Calu3 (cell line): ENCODE results near the gene ZNF697. TPM values are rescaled to one million over a fixed set of nuclear protein-coding genes. Genes with fewer than 3 reads are reported as not detected.

Experiments
- BruUV-seq: library from RNA; stranded (reverse); fragments of 400-500 nt; replicated peaks from 2 replicates; lab custom pipeline; 2021; lab: Mats Ljungman, UMichigan
- CTCF ChIA-PET: fragments of 300-600 bp; sonication (Branson Sonifier 250); formaldehyde crosslinking; loops from one replicate; lab custom pipeline; 2022; ENCODE audit warnings: antibody characterized with exemption; lab: Charles Lee
- DNase-seq: peaks from one replicate; pipeline ENCODE4 v3.0.0; 2022
- H3K27ac Mint-ChIP-seq: one replicate; pipeline ENCODE4 v1.8.0; 2022; ENCODE audit warnings: mixed read lengths; ENCODE audit not compliant: unreplicated experiment
- H3K27me3 Mint-ChIP-seq: one replicate; pipeline ENCODE4 v1.8.0; 2022; ENCODE audit warnings: mixed read lengths; ENCODE audit not compliant: unreplicated experiment
- H3K36me3 Mint-ChIP-seq: one replicate; pipeline ENCODE4 v1.8.0; 2022; ENCODE audit warnings: mild to moderate bottlenecking, moderate library complexity, mixed read lengths; ENCODE audit not compliant: insufficient read depth, unreplicated experiment
- H3K4me1 Mint-ChIP-seq: one replicate; pipeline ENCODE4 v1.8.0; 2022; ENCODE audit warnings: mild to moderate bottlenecking, low read depth, mixed read lengths; ENCODE audit not compliant: unreplicated experiment
- H3K4me3 Mint-ChIP-seq: one replicate; pipeline ENCODE4 v1.8.0; 2022; ENCODE audit warnings: mild to moderate bottlenecking, low read depth, moderate library complexity, mixed read lengths; ENCODE audit not compliant: unreplicated experiment
- H3K9me3 Mint-ChIP-seq: one replicate; pipeline ENCODE4 v1.8.0; 2022; ENCODE audit warnings: low read depth, mixed read lengths; ENCODE audit not compliant: unreplicated experiment
- intact Hi-C: fragments of 100-400 bp; cut with micrococcal nuclease; formaldehyde crosslinking; loops from one replicate; pipeline ENCODE4 v1.10.0; 2022; ENCODE audit not compliant: unreplicated experiment
- total RNA-seq: library from RNA; stranded (reverse); gene quantifications from 2 replicates; pipeline ENCODE4 v1.2.3, GENCODE V29; 2022
- TF ChIP-seq, protein P1 (sequence below): fragments of 200-600 bp; IDR thresholded peaks from one replicate; pipeline ENCODE4 v1.8.0; 2022; ENCODE audit warnings: antibody characterized with exemption; ENCODE audit not compliant: unreplicated experiment

The ZNF697 gene
- total RNA-seq, 1 experiment from 2014 or later: 4.8 TPM

- no peak overlapping the region for H3K4me3 Mint-ChIP-seq
- BruUV-seq: no TSS peak
- no peak for DNase-seq
- no peaks in the 10 kb centered on the region for H3K9me3 Mint-ChIP-seq
- H3K4me1 Mint-ChIP-seq: peaks cover 17% of the 10 kb centered on the region
- intact Hi-C loops: loop anchor here (5.0 to 10.0 kb wide), 2 partner anchors 54 to 226 kb away; no protein-coding TSS in a partner anchor
- H3K27me3 Mint-ChIP-seq: no peaks in the 10 kb centered on the region
- TF ChIP-seq, protein P1, sequence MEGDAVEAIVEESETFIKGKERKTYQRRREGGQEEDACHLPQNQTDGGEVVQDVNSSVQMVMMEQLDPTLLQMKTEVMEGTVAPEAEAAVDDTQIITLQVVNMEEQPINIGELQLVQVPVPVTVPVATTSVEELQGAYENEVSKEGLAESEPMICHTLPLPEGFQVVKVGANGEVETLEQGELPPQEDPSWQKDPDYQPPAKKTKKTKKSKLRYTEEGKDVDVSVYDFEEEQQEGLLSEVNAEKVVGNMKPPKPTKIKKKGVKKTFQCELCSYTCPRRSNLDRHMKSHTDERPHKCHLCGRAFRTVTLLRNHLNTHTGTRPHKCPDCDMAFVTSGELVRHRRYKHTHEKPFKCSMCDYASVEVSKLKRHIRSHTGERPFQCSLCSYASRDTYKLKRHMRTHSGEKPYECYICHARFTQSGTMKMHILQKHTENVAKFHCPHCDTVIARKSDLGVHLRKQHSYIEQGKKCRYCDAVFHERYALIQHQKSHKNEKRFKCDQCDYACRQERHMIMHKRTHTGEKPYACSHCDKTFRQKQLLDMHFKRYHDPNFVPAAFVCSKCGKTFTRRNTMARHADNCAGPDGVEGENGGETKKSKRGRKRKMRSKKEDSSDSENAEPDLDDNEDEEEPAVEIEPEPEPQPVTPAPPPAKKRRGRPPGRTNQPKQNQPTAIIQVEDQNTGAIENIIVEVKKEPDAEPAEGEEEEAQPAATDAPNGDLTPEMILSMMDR: no peak
- H3K36me3 Mint-ChIP-seq: no peaks in the 10 kb centered on the region
- H3K27ac Mint-ChIP-seq: no peak overlapping the region
- CTCF ChIA-PET: no interaction called here
Measured at GRCh38 chr1:119600976-119601375, 47.1 kb downstream of the ZNF697 start.

- Mint-ChIP-seq H3K4me1 (peaks cover 21% of the 10 kb centered on the region), H3K9me3 (no peaks in the 10 kb centered on the region), H3K27ac (no peak overlapping the region), H3K27me3 (no peaks in the 10 kb centered on the region), H3K36me3 (no peaks in the 10 kb centered on the region), H3K4me3 (no peak overlapping the region)
- BruUV-seq: no TSS peak
- TF ChIP-seq, protein P1: no peak
- intact Hi-C loops: loop anchor here (5.0 to 10.0 kb wide), 2 partner anchors 53 to 226 kb away; no protein-coding TSS in a partner anchor
- CTCF ChIA-PET: no interaction called here
- no peak for DNase-seq
Measured at GRCh38 chr1:119600561-119600960, 47.5 kb downstream of the ZNF697 start.

GRCh38 chr1:119595606-119596005 is 52.5 kb downstream of the ZNF697 start:
- CTCF ChIA-PET: no interaction called here
- DNase-seq: no peak
- no peak overlapping the region for H3K4me3 Mint-ChIP-seq
- H3K4me1 Mint-ChIP-seq: peaks cover 26% of the 10 kb centered on the region
- no peak overlapping the region for H3K27ac Mint-ChIP-seq
- no peaks in the 10 kb centered on the region for H3K27me3 Mint-ChIP-seq
- intact Hi-C loops: no loop called here
- H3K9me3 Mint-ChIP-seq: no peaks in the 10 kb centered on the region
- no peaks in the 10 kb centered on the region for H3K36me3 Mint-ChIP-seq
- no TSS peak for BruUV-seq
- TF ChIP-seq, protein P1: no peak

- Mint-ChIP-seq H3K4me3 (no peak overlapping the region), H3K27me3 (no peaks in the 10 kb centered on the region), H3K27ac (no peak overlapping the region), H3K9me3 (no peaks in the 10 kb centered on the region), H3K36me3 (no peaks in the 10 kb centered on the region), H3K4me1 (peaks cover 26% of the 10 kb centered on the region)
- TF ChIP-seq, protein P1: no peak
- CTCF ChIA-PET: no interaction called here
- no peak for DNase-seq
- intact Hi-C loops: no loop called here
- no TSS peak for BruUV-seq
Measured at GRCh38 chr1:119595168-119595567, 52.9 kb downstream of the ZNF697 start.
